Caki2 (cell line): ENCODE measurements around the gene PCDHB5. TPM values are rescaled to one million over a fixed set of nuclear protein-coding genes. Genes with fewer than 3 reads are reported as not detected.
"Not testable (repeated sequence)": the region's sequence is repeated elsewhere in the genome, so short reads cannot be mapped to it uniquely, and the experiment has no call there.

Experiments used
- DNase-seq: peaks from one replicate; pipeline ENCODE4 v3.0.0-alpha.2; 2015; ENCODE audit warnings: low read depth
- in situ Hi-C: cut with HindIII; loops from 2 replicates; pipeline ENCODE4 v1.10.0; 2016; ENCODE audit warnings: low sequenced_read_pairs, low pct_unique_long_range_greater_than_20kb, mixed read lengths
- total RNA-seq: library from RNA; depleted of rRNA; stranded (reverse); fragments of >200 nt; shearing (Covaris generic); gene quantifications from 2 replicates; pipeline ENCODE4 v1.2.3, GENCODE V29; 2014; ENCODE audit warnings: low replicate concordance

Gene PCDHB5
- total RNA-seq, 1 experiment from 2014 or later: 17.1 TPM

DNA sequence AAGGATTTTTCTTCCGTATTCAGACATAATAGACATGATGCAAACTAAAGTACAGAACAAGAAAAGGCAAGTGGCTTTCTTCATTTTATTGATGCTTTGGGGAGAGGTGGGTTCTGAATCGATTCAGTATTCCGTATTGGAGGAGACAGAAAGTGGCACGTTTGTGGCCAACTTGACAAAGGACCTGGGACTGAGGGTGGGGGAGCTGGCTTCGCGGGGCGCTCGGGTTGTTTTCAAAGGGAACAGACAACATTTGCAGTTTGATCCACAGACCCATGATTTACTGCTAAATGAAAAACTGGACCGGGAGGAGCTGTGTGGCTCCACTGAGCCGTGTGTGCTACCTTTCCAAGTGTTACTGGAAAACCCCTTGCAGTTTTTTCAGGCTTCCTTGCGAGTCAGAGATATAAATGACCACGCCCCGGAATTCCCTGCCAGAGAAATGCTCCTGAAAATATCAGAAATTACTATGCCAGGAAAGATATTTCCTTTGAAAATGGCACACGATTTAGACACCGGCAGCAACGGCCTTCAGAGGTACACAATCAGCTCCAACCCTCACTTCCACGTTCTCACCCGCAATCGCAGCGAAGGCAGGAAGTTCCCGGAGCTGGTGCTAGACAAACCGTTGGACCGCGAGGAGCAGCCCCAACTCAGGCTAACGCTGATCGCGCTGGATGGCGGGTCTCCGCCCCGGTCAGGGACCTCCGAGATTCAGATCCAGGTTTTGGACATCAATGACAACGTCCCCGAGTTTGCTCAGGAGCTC lies 15.4 kb downstream of the PCDHB5 start:
- DNase-seq: no peak
- in situ Hi-C loops: no loop called here

DNA sequence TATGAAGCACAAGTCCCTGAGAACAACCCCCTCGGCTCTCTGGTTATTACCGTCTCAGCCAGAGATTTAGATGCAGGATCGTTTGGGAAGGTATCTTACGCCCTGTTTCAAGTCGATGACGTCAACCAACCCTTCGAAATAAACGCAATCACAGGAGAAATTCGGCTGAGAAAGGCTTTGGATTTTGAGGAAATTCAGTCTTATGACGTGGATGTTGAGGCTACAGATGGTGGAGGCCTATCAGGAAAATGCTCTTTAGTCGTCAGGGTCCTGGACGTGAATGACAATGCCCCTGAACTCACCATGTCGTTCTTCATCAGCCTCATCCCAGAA lies 16.0 kb downstream of the PCDHB5 start:
- no peak for DNase-seq

GRCh38 chr5:141151632-141152031 lies 16.6 kb downstream of the PCDHB5 start:
- in situ Hi-C loops, DNase-seq: not testable (repeated sequence)

More for the DNA sequence above, 16.0 kb downstream of the PCDHB5 start:
- in situ Hi-C loops: no loop called here

DNA sequence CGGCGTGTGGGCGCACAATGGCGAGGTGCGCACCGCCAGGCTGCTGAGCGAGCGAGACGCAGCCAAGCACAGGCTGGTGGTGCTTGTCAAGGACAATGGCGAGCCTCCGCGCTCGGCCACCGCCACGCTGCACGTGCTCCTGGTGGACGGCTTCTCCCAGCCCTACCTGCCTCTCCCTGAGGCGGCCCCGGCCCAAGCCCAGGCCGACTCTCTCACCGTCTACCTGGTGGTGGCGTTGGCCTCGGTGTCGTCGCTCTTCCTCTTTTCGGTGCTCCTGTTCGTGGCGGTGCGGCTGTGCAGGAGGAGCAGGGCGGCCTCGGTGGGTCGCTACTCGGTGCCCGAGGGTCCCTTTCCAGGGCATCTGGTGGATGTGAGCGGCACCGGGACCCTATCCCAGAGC lies 17.1 kb downstream of the PCDHB5 start:
- in situ Hi-C loops: not testable (repeated sequence)

GRCh38 chr5:141155540-141156374 lies 20.8 kb downstream of the PCDHB5 start:
- in situ Hi-C loops: no loop called here
- no peak for DNase-seq

More for the DNA sequence above, 17.1 kb downstream of the PCDHB5 start:
- not testable (repeated sequence) for DNase-seq

DNA sequence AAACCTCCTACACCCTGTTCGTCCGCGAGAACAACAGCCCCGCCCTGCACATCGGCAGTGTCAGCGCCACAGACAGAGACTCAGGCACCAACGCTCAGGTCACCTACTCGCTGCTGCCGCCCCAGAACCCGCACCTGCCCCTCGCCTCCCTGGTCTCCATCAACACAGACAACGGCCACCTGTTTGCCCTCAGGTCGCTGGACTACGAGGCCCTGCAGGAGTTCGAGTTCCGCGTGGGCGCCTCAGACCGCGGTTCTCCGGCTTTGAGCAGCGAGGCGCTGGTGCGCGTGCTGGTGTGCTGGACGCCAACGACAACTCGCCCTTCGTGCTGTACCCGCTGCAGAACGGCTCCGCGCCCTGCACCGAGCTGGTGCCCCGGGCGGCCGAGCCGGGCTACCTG lies 22.4 kb downstream of the PCDHB5 start:
- in situ Hi-C loops, DNase-seq: not testable (repeated sequence)

DNA sequence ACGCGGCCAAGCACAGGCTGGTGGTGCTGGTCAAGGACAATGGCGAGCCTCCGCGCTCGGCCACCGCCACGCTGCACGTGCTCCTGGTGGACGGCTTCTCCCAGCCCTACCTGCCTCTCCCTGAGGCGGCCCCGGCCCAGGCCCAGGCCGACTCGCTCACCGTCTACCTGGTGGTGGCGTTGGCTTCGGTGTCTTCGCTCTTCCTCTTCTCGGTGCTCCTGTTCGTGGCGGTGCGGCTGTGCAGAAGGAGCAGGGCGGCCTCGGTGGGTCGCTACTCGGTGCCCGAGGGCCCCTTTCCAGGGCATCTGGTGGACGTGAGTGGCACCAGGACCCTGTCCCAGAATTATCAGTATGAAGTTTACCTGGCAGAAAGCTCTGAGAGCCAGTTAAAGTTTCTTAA lies 22.9 kb downstream of the PCDHB5 start:
- DNase-seq, in situ Hi-C loops: not testable (repeated sequence)

GRCh38 chr5:141172381-141173204 lies 37.6 kb downstream of the PCDHB5 start, which contains the start of gene PCDHB7:
Gene PCDHB7 (plus strand): TSS chr5:141172644. CDS start chr5:141172836, 192 bp downstream.
- in situ Hi-C loops: no loop called here
- peak; percentile 35 for DNase-seq

DNA sequence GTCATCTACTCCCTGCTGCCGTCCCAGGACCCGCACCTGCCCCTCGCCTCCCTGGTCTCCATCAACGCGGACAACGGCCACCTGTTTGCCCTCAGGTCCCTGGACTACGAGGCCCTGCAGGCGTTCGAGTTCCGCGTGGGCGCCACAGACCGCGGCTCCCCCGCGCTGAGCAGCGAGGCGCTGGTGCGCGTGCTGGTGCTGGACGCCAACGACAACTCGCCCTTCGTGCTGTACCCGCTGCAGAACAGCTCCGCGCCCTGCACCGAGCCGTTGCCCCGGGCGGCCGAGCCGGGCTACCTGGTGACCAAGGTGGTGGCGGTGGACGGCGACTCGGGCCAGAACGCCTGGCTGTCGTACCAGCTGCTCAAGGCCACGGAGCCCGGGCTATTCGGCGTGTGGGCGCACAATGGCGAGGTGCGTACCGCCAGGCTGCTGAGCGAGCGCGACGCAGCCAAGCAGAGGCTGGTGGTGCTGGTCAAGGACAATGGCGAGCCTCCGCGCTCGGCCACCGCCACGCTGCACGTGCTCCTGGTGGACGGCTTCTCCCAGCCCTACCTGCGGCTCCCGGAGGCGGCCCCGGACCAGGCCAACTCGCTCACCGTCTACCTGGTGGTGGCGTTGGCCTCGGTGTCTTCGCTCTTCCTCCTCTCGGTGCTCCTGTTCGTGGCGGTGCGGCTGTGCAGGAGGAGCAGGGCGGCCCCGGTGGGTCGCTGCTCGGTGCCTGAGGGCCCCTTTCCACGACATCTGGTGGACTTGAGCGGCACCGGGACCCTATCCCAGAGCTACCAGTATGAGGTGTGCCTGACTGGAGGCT lies 39.5 kb downstream of the PCDHB5 start:
- DNase-seq: not testable (repeated sequence)

GRCh38 chr5:141175933-141176332 lies 40.9 kb downstream of the PCDHB5 start:
- no peak for DNase-seq
- in situ Hi-C loops: no loop called here

More for the DNA sequence above, 39.5 kb downstream of the PCDHB5 start:
- in situ Hi-C loops: not testable (repeated sequence)

- peak; percentile 6 for DNase-seq
- in situ Hi-C loops: not testable (repeated sequence)
Measured at GRCh38 chr5:141177577-141178191, 42.7 kb downstream of the PCDHB5 start, which contains the start of gene PCDHB8. Gene PCDHB8 (plus strand): TSS chr5:141177790. CDS start chr5:141178035, 245 bp downstream.

GRCh38 chr5:141179371-141179770 lies 44.4 kb downstream of the PCDHB5 start:
- in situ Hi-C loops, DNase-seq: not testable (repeated sequence)

GRCh38 chr5:141179876-141180275 lies 44.9 kb downstream of the PCDHB5 start:
- DNase-seq, in situ Hi-C loops: not testable (repeated sequence)

DNA sequence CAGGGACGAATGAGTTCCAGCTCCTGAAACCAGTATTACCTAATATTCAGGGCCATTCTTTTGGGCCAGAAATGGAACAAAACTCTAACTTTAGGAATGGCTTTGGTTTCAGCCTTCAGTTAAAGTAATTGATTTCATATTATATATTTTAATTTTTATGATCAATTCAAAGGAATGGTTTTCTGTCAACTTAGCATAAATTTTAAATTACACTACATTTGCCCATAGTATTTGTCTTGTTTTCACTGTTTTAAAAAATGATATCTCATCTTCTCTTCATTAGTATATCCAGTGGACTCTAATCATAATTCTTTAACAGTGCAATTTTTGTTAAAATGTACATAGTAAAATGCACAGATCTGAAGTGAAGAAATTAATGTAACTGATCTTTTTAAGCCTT lies 45.3 kb downstream of the PCDHB5 start:
- in situ Hi-C loops: no loop called here
- no peak for DNase-seq

GRCh38 chr5:141182248-141182647 lies 47.2 kb downstream of the PCDHB5 start, which contains the start of gene PCDHB16:
Gene PCDHB16 (plus strand): TSS chr5:141182387. CDS start chr5:141182560, 173 bp downstream.
- DNase-seq: peak; percentile 50
- in situ Hi-C loops: no loop called here

- in situ Hi-C loops: not testable (repeated sequence)
Measured at GRCh38 chr5:141184117-141184855, 49.3 kb downstream of the PCDHB5 start.

More at GRCh38 chr5:141184117-141184855, 49.3 kb downstream of the PCDHB5 start:
- DNase-seq: not testable (repeated sequence)
